Astrocyte (in vitro differentiated cells and primary cell): Measurements from ENCODE around the gene KIF27.

Source experiments
- EZH2 ChIP-seq: IDR thresholded peaks from 2 replicates; pipeline ENCODE4 v1.6.1; 2012; ENCODE audit warnings: mild to moderate bottlenecking, low read length, inconsistent platforms; ENCODE audit not compliant: insufficient read depth
- TF ChIP-seq, protein P1 (sequence below): IDR thresholded peaks from 2 replicates; pipeline ENCODE4 v1.5.1; 2011; ENCODE audit warnings: low read depth, mild to moderate bottlenecking, inconsistent platforms, low read length, moderate library complexity; ENCODE audit not compliant: insufficient read depth

- TF ChIP-seq, protein P1, sequence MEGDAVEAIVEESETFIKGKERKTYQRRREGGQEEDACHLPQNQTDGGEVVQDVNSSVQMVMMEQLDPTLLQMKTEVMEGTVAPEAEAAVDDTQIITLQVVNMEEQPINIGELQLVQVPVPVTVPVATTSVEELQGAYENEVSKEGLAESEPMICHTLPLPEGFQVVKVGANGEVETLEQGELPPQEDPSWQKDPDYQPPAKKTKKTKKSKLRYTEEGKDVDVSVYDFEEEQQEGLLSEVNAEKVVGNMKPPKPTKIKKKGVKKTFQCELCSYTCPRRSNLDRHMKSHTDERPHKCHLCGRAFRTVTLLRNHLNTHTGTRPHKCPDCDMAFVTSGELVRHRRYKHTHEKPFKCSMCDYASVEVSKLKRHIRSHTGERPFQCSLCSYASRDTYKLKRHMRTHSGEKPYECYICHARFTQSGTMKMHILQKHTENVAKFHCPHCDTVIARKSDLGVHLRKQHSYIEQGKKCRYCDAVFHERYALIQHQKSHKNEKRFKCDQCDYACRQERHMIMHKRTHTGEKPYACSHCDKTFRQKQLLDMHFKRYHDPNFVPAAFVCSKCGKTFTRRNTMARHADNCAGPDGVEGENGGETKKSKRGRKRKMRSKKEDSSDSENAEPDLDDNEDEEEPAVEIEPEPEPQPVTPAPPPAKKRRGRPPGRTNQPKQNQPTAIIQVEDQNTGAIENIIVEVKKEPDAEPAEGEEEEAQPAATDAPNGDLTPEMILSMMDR: no peak
- TF ChIP-seq EZH2: no peak
These were observed at the start of gene KIF27 for GRCh38 chr9:83920927-83921707.
